Measurements from ENCODE around the gene MTG2.

The MTG2 gene

DNA sequence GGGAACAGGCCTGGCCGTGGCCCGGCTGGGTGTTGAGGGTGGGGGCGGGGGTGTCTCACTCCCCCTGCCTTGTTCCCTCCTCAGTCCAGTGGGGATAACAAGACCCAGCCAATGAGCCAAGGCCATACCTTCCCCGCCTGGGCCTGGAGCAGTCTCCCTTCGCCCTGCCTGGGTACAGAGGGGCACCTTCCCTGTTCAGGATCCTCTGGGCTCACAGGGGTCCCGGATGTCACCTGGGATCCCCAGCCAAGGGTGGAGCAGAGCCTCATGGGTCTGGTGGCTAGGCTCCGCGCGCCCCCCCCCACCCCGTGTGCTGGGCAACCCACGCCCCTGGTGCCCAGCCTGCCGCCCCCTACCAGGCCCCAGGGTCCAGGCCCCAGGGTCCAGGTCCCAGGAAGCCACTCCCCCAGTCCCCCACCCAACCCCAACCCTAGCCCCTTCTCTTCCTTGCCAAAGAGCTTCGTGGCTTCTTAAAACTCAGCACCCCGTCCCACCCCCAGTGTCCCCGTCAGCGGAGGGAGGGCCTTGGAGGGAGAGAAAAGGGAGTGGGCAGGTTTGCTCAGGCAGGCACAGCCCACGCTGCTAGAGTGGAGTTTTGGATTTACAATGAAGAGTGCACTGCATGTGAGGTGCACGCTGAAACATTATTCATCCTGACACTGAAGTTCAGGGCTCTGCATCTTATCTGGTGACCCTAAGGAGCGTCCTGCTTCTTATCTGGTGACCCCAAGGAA is 25.4 kb downstream of the MTG2 start:
- no peak for DNase-seq

DNA sequence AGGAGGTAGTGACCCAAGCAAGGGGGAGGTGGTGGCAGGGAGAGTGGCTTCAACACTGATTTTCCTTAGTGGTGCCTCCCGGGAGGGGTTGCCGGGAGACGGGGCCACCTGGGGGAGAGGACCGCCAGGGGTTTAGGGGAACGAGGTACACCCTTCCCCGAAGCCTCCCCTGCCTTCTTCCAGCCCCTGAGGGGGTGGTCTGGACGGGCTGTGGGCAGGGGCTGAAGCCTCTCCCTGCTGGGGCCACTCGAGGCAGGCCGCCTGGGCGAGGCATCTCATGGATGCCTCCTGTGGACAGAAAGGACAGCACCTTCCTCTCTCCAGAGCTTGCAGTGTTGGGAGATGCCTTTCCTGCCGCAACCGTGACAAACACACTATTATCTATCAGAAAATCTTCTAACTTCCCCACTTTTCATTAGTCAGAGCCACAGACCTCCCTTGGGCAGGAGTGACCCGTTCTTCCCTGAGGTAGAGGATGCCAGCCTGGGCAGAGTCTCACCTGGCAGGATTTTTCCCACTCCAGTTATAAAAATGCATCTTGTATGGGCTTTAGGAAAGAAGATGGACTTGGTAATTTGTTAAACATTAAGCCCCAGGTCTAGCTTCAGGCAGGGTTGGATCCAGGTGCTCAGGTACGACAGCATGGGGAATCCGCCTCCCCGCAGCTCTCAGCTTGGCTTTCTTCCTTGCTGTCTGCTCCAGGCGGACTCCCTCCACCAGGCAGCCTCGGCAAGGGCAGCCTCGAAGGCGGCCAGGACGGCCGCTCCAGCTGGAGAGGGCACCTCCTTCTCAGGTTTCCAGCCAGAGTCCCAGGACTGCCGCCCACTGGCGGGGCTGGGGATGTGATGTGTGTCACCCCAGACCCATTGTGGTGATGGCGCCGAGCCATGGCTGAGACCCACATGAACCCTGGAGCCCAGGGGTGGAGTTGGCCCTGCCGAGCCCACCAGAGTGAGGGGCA is 26.2 kb downstream of the MTG2 start:
- DNase-seq = no peak

- DNase-seq = no peak
These were observed 27.1 kb downstream of the MTG2 start for GRCh38 chr20:62209850-62210495.

GRCh38 chr20:62210496-62210855 is 27.6 kb downstream of the MTG2 start:
- DNase-seq = peak; percentile 82

GRCh38 chr20:62211216-62211615 is 28.4 kb downstream of the MTG2 start:
- no peak for DNase-seq

DNA sequence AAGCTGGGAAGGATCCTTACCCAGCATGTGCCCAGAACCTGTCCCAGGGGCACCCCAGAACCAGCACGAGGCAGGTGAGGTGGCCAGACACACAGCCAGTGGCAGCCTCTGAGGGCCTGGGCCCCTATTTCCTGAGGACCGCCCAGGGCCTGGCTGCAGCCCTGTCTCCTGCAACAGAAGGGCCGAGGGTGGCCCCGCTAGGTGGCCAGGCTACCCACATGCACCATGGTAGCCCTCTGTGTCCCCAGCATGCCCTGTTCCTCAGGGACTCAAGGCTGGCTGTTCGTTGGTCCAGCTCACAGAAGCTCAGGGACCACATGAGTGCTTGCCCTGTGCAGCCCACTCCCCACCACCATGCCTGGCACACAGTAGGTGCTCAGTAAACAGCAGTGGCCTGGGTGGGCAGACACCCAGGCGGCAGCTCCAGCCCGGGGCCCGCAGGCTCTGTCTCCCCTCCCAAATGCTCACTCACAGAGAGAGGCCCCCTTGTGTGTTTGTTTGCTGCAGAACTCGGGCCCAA is 29.0 kb downstream of the MTG2 start:
- DNase-seq = no peak

DNA sequence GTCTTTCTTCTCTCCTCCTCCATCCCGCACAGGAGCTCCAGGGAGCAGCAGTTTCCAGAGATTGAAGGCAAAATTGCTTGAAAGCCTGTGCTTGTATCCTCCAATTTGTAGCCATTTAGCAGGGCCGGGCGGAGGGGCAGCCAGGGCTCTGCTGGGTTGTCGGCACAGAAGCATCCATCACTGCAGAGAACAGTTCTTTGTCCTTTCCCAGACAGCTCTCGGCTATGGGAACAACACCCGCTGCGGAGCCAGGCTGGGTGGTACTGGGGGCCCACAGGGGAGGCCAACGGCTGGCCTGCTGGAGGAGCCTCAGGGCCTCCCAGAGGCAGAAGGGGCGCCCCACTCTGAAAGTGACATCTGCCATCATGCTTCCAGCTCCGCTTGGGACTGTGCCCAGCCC is 29.5 kb downstream of the MTG2 start:
- no peak for DNase-seq

- no peak for DNase-seq
These were observed 31.2 kb downstream of the MTG2 start for GRCh38 chr20:62214067-62214466.

- DNase-seq = no peak
These were observed 32.5 kb downstream of the MTG2 start for GRCh38 chr20:62215020-62215990.

DNA sequence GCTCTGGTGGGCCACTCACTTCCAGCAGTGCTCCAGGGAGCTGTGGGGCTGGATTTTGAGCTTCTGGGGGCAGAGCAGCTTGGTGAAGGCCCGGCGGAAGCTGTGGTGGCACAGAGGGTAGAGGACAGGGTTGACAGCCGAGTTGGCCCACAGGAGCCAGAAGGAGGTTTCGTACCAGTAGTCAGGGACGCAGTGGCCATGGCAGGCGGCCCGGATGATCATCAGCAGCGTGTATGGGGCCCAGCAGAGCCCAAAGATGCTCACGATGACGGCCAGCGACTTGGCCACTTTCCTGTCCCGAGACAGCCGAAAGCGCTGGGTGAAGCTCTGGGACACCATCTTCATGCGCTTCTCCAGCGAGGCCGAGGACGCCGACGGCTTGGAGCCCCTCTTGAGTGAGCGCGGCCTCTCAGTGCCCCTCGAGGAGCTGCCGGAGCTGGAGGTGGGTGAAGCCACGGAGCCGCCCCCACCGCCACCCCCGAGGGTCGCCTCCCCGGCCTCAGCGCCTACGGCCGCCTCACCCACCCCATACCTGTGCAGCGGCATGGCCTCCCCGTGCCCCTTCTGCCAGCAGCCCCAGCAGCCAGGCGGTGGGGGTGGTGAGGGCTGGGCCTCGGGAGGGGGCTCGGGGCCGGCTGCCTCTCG is 33.3 kb downstream of the MTG2 start:
- DNase-seq = no peak

DNA sequence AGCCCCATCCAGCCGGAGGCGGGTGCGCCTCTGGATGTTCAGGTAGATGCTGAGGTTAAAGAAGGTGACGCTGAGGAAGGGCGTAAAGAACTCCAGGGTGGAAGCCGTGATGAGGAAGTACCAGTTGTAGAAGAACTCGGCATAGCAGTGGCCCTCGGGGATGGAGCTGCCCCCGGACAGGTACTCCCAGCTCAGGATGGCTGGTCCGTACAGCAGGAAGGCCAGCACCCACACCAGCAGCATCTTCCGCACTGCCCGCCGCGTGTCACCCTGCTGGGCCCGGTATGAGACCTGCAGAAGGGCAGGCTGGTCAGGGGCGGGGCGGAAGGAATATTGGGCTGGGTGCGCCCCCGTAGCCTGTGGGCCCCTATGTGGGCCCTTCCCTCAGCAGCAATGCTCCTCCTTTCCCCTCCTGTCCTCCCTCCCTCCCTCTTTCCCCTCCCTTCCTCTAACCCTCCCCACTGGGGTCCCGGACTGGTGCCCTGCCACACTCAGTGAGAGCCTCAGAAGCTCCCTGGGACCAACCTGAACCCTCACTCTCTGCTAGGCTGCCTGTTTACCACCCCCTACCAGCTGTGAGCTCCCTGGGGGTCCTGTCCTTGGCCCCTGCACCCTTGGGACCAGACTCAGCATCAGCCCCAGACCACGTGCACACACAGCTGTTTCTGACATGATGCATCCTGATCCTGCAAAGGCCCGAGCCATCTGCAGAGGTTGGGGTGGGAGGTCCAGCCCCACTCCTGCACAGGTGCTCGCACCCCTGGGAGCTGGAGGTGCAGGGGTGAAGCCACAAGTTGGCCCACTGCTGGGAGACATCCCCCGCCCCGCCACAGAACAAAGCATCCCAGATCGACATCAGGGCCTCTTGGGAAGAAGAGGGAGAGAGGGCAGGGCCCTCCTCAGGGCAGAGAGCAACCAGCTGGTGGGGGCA is 34.1 kb downstream of the MTG2 start:
- no peak for DNase-seq

DNA sequence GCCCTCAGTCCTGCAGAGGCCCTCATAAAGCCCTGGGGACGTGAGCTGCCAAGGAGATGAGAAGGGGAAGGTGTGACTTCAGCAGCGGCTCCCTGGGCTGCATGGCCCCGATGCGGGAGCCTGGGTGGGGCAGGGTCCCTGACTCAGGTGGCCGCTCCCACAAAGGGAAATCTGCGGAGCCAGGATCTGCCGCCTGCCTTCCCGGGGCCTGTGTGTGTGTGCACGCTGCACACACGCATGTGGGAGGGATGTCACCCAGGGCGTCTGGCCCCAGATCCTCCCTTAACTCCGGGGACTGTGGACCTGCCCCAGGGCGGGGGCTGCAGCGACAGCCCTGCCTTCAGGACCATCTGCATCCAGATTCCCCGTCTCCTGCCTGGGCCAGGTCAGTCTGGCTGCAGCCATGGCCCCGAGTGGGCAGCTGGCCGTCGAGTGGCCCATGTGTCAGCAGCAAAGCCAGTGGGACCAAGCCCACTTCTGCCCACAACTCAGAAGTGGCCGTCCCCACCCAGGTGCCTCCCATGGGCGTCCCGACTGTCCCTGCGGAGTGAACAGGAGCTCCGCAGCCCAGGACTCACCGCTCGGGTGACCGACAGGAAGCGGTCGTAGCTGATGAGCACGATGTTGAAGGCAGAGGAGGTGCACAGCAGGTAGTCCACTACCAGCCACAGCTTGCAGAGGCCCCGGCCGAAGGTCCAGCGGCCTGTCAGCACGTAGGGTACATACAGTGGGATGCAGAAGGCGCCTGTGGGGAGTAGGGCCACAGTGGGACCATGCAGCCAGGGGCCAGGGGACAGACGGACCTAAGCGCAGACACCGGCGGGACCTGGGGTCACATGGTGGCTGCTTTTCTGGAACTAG is 35.3 kb downstream of the MTG2 start:
- DNase-seq = no peak

DNA sequence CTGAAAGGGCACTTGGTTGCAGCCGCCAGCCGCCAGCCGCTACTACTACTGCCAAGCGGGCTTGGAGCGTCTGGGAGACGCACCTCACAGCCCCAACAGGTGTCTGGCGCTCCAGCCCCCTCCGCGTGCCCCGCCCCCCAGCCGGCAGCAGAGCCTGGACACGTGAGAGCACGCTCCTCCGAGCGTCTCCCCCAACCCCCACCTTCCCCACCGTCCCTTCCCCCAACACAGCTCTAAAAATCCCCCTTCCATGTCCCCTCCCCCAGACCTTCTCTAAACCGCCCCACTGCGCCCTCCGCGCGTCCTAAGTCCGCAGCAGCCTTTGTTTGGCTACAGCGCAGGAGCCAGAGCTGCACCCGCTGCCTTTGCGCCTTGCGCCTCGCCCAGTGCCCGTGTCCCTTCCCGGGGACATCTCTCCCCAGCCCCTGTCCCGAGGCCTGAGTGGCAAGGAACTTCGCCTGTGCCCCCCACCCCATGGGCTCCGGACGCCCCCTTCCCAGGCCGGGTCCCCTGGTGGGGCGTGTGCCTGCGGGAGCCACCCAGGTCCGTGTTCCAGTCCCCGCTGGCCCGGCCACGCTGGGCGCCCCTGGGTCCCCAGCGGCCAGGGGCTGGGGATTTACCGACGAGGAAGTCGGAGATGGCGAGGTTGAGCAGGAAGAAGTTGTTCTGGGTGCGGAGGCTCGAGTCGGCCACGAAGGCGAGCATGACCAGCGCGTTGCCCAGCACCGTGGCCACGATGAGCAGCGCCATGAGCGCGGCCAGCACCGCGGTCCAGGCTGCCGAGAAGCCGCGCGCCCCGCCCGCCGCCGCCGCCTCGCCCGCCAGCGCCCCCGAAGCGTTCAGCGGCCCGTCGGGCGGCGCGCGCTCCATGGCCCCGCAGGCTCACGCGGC is 36.5 kb downstream of the MTG2 start:
- DNase-seq = no peak

DNA sequence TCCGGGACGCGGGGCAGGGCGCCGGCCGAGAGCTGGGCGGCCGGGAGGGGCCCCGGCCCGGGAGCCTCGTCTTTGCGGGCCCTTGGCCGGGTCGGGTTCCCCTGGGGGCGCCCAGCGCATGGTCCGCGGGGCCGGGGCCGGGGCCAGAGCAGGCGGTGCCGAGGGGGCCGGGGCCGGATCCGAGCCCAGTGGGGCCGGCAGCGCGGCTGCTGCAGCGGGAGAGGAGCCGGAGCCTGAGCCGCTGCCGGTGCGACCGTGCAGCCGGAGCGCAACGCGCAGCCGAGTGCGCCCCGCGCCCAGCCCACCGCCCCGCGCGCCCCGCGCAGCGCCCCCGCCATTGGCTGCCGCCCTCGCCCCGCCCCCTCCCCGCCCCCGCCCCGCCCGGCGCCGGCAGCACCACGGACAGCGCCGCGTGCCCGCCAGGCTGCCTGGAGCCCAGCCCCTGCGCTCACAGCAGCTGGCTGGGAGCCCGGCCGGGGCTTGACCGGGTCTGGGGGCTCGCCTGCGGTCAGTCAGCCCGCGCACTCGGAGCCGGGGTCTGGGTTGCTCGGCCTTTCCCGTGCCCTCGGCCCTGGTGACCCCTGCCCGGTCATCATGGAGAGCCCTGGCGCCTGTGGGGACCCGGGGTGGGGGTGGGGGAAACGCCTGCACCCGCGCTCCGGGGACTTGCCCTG is 37.3 kb downstream of the MTG2 start, which contains the start of gene HRH3:
TSS of gene HRH3 (minus strand) at position 287 of the 674 bp plus-strand sequence. CDS start 308 bp downstream, outside the sequence.
- DNase-seq = no peak

DNA sequence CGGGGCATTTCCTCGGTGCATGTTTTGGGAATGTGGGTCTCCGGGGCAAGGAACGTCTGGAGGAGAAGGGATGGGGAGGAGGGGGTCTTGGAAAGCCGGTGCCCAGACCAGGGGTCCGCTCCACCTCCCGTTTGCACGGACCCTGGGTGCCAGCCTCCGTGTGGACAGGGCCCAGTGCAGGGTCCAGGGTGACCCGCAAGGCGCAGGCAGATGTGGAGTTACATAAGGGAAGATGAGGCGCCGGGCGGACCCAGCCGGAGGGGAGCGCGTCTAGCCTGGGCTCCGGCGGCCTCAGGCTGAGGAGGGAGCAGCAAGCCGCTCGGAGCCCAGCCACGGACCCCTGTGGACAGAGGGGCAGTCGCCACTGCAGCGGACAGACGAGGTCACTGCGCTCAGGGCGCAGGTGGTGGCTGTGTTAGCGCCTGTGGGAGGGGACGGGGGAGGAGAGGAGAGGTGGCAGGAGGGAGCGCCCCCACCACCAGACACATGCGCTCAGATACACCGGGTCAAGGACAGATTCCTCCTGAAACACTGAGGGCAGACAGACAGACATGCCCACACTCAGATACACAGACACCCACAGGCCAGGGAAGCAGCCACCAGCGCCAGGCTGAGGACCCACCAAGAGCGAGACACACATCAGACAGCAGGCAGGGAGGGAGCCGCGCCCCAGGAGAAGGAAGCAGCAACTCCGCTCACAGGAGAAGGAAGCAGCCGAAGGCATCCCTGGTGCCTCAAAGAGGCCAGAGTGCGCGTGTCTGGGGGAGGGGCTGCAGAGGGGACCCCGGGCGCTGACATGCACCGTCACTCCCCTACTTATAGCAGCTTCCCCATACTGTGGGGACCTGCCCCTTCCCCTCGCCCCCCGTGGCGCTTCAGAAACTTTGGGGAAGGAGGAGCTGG is 38.1 kb downstream of the MTG2 start:
- no peak for DNase-seq

GRCh38 chr20:62222266-62222850 is 39.5 kb downstream of the MTG2 start:
- no peak for DNase-seq

All from NCI-H1092 (cell line).